Heart left ventricle (tissue), 13 donors: ENCODE data around the gene ADGRD1.
"Not testable (repeated sequence)": the region's sequence is repeated elsewhere in the genome, so short reads cannot be mapped to it uniquely, and the experiment has no call there.

Source experiments
- CTCF ChIP-seq, 12 donors: fragments of 200-600 bp; sonication (generic) in 4 of 12; IDR thresholded peaks; one replicate each; pipeline versions ENCODE4 v1.5.0 to v1.8.0; 2018 to 2022; ENCODE audit warnings: antibody characterized with exemption in 12 of 12, mild to moderate bottlenecking in 5 of 12
- POLR2A ChIP-seq, 2 donors: fragments of 450-650 bp; IDR thresholded peaks; one replicate each; pipeline ENCODE4 v1.6.1; 2017; ENCODE audit warnings: antibody characterized with exemption in 2 of 2, mild to moderate bottlenecking in 2 of 2, moderate library complexity in 2 of 2
- donor health status: ischemic (EF 13 %, LVEDD 7.1; RV severe dilation, severe dysfunction).
- donor health status: DM: no; HTN: yes; CAD: no.
- donor health status: DM: no; HTN: no; CAD: no.
- donor health status: ischemic (EF 25% LVEDD 6.9; RV normal size, moderate dysfunction).
- donor health status: ischemic (EF 25% LVEDD 5.7; RV mildly dilated, moderate dysfunction).
- donor health status: ischemic (EF 35%, LVEDD 5.7; RV mildly dilated, moderate dysfunction).
- donor health status: nonischemic (EF 11% LVEDD 7.7; RV severe dilation, severe dysfunction).
- donor health status: DM: yes; HTN: yes; CAD: no.
- donor health status: PGD.
- donor health status: ischemic (EF 29% LVEDD 5.4; RV normal size, mild dysfunction).
- donor health status: nonischemic (EF 23%, LVEDD 6.1; RV moderate dilation, normal function).

- TF ChIP-seq CTCF, POLR2A (IDR thresholded peaks at IDR 0.05): not testable (repeated sequence)
Measured at GRCh38 chr12:131071950-131072349, 118.2 kb downstream of the ADGRD1 start.
